Activated CD8-positive, alpha-beta T cell treated with anti-CD3 and anti-CD28 coated beads, Interleukin-2, amount 10 ng/mL, durations not matched to agents 7 days and 5 days (primary cell): ENCODE data around the gene TNFSF10. TPM values are rescaled to one million over a fixed set of nuclear protein-coding genes. Genes with fewer than 3 reads are reported as not detected.

Source experiments
- ATAC-seq: fragments of 150-1000 bp; cut with Tn5 transposase; one replicate; pipeline ENCODE4 v1.10.0; 2021; ENCODE audit warnings: moderate library complexity
- CTCF ChIA-PET: fragments of 350-600 bp; sonication (Branson Sonifier 250); formaldehyde crosslinking; loops from one replicate; lab custom pipeline; 2021; ENCODE audit warnings: antibody characterized with exemption; lab: Charles Lee
- POLR2A ChIA-PET: fragments of 350-600 bp; sonication (Branson Sonifier 250); formaldehyde crosslinking; loops from one replicate; lab custom pipeline; 2021; ENCODE audit warnings: antibody characterized with exemption; lab: Charles Lee
- DNase-seq: peaks from one replicate; pipeline ENCODE4 v3.0.0-alpha.2; 2020
- H3K27ac Mint-ChIP-seq: one replicate; pipeline ENCODE4 v1.8.0; 2021; ENCODE audit warnings: mild to moderate bottlenecking, mixed read lengths
- H3K27me3 Mint-ChIP-seq: one replicate; pipeline ENCODE4 v1.8.0; 2021; ENCODE audit warnings: low read depth, mixed read lengths
- H3K36me3 Mint-ChIP-seq: one replicate; pipeline ENCODE4 v1.8.0; 2021; ENCODE audit warnings: low read depth, mixed read lengths
- H3K4me1 Mint-ChIP-seq: one replicate; pipeline ENCODE4 v1.8.0; 2021; ENCODE audit warnings: low read depth, mixed read lengths
- H3K4me3 Mint-ChIP-seq: one replicate; pipeline ENCODE4 v1.8.0; 2021; ENCODE audit warnings: mild to moderate bottlenecking, mixed read lengths
- H3K9me3 Mint-ChIP-seq: one replicate; pipeline ENCODE4 v1.8.0; 2022; ENCODE audit warnings: mixed read lengths; ENCODE audit not compliant: insufficient read depth
- total RNA-seq, 2 experiments: library from RNA; stranded (reverse); gene quantifications; one replicate each; pipeline ENCODE4 v1.2.3, GENCODE V29; 2021

Gene TNFSF10
- total RNA-seq, 2 experiments from 2014 or later, result 106 to 108 TPM

DNA sequence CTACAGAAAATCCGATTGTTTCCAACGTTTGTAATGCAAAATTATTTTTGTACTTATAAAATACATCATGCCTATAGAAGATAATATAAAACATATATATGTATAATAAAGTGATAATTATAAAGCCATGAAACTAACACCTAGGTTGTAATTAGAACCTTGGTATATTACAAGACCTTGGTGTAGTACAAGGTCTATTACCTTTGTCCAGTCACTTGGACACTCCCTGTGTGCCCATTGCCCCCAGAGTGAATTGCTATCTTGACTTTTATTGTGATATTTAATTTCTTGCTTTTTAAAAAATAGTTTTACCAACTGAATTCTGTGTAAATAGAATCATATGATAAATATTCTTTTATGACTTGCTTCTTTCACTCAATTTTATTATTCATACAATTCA, 20.7 kb upstream of the TNFSF10 start:
- DNase-seq (no peak), ATAC-seq (no peak)
- Mint-ChIP-seq H3K27me3 (no peaks in the 10 kb centered on the region), H3K4me3 (no peak overlapping the region), H3K36me3 (peaks cover 15% of the 10 kb centered on the region), H3K4me1 (peaks cover 59% of the 10 kb centered on the region), H3K27ac (no peak overlapping the region), H3K9me3 (peaks cover 14% of the 10 kb centered on the region)
- ChIA-PET CTCF (interaction anchor here (1.0 to 2.8 kb wide), 3 partner anchors 13 to 51 kb away, joined by 3 to 7 read pairs (median 3); no protein-coding TSS in a partner anchor), POLR2A (interaction anchor here (0.7 kb wide), 1 partner anchor 62 kb away, joined by 3 read pairs; no protein-coding TSS in a partner anchor)

DNA sequence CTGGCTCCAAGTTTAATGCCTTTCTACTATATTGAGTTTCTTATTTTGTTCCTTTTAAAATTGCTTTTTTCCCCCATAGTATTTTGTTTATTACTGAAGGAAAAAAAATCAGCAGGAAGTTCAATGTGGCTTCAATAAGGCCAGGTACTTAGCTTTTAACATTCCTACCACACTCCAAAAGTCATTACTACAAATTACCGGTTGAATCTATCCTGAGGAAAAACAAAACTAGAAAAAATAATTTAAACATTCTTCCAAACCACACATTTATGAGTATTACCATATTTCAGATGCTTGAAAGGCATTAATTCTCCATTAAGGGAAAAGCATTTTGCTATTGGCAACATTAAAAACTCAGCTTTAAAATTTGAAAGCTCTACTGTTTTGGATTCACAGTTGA, 20.2 kb upstream of the TNFSF10 start:
- H3K27me3 Mint-ChIP-seq, result no peaks in the 10 kb centered on the region
- H3K4me1 Mint-ChIP-seq, result peaks cover 60% of the 10 kb centered on the region
- DNase-seq, result no peak
- ATAC-seq, result no peak
- H3K9me3 Mint-ChIP-seq, result peaks cover 11% of the 10 kb centered on the region
- peaks cover 17% of the 10 kb centered on the region for H3K36me3 Mint-ChIP-seq
- POLR2A ChIA-PET, result interaction anchor here (0.7 kb wide), 1 partner anchor 62 kb away, joined by 3 read pairs; no protein-coding TSS in a partner anchor
- H3K27ac Mint-ChIP-seq, result no peak overlapping the region
- CTCF ChIA-PET, result interaction anchor here (0.6 to 2.8 kb wide), 4 partner anchors 12 to 52 kb away, joined by 3 to 7 read pairs (median 3); no protein-coding TSS in a partner anchor
- no peak overlapping the region for H3K4me3 Mint-ChIP-seq

DNA sequence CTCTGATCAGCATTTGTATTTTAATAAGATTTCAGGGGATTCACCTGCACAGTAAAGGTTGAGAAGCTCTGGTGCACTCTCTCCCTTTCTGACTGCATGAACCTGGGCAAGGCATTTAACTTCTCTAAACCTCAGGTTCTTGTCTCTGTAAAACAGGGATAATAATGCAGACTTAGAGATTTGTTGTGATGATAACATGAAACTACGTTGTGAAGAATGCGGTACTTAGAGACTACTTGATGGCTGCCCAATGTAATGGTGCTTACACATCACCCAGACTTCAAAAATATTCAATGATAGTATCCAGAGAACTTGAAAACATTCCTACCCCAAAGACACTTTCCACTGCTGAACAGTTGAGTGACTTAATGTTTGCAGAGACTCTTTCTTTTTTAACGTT, 19.8 kb upstream of the TNFSF10 start:
- Mint-ChIP-seq H3K4me1 (peaks cover 61% of the 10 kb centered on the region), H3K9me3 (peaks cover 7% of the 10 kb centered on the region), H3K27me3 (no peaks in the 10 kb centered on the region), H3K27ac (no peak overlapping the region), H3K4me3 (no peak overlapping the region), H3K36me3 (peaks cover 18% of the 10 kb centered on the region)
- no peak for DNase-seq
- no peak for ATAC-seq
- POLR2A ChIA-PET, result interaction anchor here (0.7 kb wide), 1 partner anchor 62 kb away, joined by 3 read pairs; no protein-coding TSS in a partner anchor
- CTCF ChIA-PET, result interaction anchor here (0.6 to 2.8 kb wide), 3 partner anchors 14 to 52 kb away, joined by 3 to 7 read pairs (median 3); no protein-coding TSS in a partner anchor

DNA sequence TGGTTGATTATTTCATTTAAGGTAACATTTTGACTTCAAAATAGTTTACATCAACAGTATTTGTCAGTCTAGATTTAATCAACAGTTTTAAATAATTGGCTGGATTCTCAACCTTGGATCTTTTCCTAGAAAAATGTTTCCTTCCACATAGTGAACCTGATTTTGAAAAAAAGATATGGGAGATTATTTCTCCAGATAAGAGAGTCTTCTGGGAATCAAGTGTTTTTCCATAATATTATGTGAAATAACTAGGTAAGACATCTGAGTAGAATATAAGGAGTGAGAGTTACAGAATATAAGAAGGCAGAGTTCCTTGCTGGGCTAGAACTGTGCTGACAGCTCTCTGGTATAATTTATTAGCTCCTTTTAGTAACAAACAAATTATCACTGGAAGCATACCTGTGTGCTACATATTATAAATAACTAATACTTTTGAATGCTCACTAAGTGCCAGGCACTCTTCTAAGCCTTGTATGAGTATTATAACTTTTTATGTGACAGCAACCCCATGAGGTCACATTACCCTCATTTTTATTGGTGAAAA, 18.8 kb upstream of the TNFSF10 start:
- Mint-ChIP-seq H3K27ac (no peak overlapping the region), H3K9me3 (peaks cover 5% of the 10 kb centered on the region)
- POLR2A ChIA-PET, result interaction anchor here (0.7 to 1.2 kb wide), 2 partner anchors 11 to 19 kb away, joined by 3 read pairs; no protein-coding TSS in a partner anchor

DNA sequence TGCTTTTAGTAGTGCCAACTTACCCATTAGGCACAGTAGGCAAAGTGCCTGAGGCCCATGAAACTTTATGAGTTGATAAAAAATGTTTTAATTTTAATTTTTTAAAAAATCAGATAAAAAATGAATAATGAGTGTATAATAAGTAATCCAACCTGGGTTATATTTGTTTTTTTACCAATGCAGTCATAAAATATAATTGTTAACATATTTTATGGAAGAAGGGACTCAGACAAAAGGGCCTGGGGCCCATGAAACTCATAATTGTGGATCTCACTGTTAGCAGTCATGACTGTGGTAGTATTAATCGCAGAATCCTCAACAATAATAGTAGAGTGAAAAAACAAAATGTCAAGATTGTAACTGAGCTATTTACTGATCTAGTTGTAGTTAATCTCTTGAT, 16.8 kb upstream of the TNFSF10 start:
- CTCF ChIA-PET, result no interaction called here
- POLR2A ChIA-PET, result no interaction called here
- Mint-ChIP-seq H3K4me3 (no peak overlapping the region), H3K4me1 (peaks cover 66% of the 10 kb centered on the region), H3K9me3 (peaks cover 5% of the 10 kb centered on the region), H3K27ac (no peak overlapping the region), H3K27me3 (no peaks in the 10 kb centered on the region), H3K36me3 (peaks cover 32% of the 10 kb centered on the region)
- DNase-seq, result no peak
- no peak for ATAC-seq

More for the DNA sequence above, 18.8 kb upstream of the TNFSF10 start:
- H3K27me3 Mint-ChIP-seq, result no peaks in the 10 kb centered on the region
- CTCF ChIA-PET, result interaction anchor here (0.9 to 2.8 kb wide), 5 partner anchors 11 to 55 kb away, joined by 3 to 7 read pairs (median 4); partner anchors contain the start of gene TNFSF10
- peaks cover 64% of the 10 kb centered on the region for H3K4me1 Mint-ChIP-seq
- no peak for DNase-seq
- ATAC-seq, result no peak
- H3K4me3 Mint-ChIP-seq, result no peak overlapping the region
- peaks cover 19% of the 10 kb centered on the region for H3K36me3 Mint-ChIP-seq

DNA sequence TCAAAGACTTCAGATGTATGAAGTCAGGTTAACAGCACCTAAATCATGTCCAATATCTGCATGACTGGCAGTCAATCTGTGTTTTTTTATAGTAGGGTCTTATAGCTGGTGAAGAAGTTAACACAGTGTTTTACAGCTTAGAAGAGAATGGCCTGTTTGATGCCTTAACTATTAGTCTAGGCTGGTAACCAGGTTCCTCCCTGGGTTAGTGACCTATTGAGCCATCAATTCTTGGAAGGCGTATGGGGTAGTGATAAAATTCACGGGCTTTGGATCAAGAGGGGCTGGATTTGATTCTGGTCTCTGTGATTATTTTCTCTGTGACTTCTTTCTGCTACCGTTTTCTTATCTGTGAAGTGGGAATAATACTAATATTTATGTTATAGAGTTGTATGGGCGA, 16.0 kb upstream of the TNFSF10 start:
- H3K9me3 Mint-ChIP-seq, result peaks cover 5% of the 10 kb centered on the region

DNA sequence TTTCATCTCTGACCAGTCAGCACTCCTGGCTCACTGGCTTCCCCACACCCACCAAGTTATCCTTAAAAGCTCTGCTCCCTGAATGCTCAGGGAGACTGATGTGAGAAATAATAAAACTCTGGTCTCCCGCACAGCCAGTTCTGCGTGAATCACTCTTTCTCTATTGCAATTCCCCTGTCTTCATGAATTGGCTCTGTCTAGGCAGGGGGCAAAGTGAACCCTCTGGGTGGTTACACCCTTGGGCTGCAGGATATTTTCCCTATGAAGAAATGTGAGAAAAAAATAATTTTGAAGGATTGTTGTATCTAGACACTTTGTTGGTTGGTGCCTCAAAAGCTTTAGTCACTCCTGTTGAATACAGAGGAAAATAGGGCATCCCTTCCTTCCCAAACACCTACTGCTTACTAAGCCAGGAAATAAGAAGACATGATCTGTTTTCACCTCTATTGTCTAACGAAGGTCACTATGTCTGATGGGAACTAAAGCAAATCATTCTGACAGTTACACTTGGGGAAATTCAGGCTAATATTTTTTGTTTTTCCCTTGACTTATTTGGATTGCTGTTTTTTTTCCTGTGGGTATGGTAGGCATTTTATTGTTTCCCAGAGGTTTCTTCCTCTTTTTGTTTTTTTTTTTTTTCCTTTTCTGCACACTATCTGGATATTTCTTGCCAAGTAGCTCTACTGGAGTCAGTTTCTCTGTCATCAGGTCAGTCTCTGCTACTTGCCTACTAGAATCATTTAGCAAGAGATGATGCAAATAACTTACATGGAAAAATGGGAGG, 15.3 kb upstream of the TNFSF10 start:
- peaks cover 5% of the 10 kb centered on the region for H3K9me3 Mint-ChIP-seq
- no peak overlapping the region for H3K4me3 Mint-ChIP-seq
- ChIA-PET CTCF (interaction anchor here (1.1 to 2.0 kb wide), 5 partner anchors 8 to 77 kb away, joined by 3 to 13 read pairs (median 3); no protein-coding TSS in a partner anchor), POLR2A (interaction anchor here (1.3 to 4.8 kb wide), 2 partner anchors 8 to 16 kb away, joined by 3 to 28 read pairs; partner anchors contain the start of gene TNFSF10)
- peaks cover 63% of the 10 kb centered on the region for H3K4me1 Mint-ChIP-seq
- H3K27me3 Mint-ChIP-seq, result no peaks in the 10 kb centered on the region
- ATAC-seq, result no peak
- DNase-seq, result no peak
- peak overlapping the region; percentile 96 for H3K27ac Mint-ChIP-seq
- H3K36me3 Mint-ChIP-seq, result peaks cover 34% of the 10 kb centered on the region

More for the DNA sequence above, 16.0 kb upstream of the TNFSF10 start:
- ChIA-PET POLR2A (interaction anchor here (1.3 to 4.8 kb wide), 2 partner anchors 9 to 16 kb away, joined by 3 to 28 read pairs; partner anchors contain the start of gene TNFSF10), CTCF (interaction anchor here (1.1 to 2.0 kb wide), 3 partner anchors 9 to 57 kb away, joined by 3 to 13 read pairs (median 6); no protein-coding TSS in a partner anchor)
- Mint-ChIP-seq H3K27me3 (no peaks in the 10 kb centered on the region), H3K4me3 (no peak overlapping the region), H3K4me1 (peaks cover 62% of the 10 kb centered on the region), H3K27ac (no peak overlapping the region), H3K36me3 (peaks cover 33% of the 10 kb centered on the region)
- no peak for DNase-seq
- no peak for ATAC-seq

DNA sequence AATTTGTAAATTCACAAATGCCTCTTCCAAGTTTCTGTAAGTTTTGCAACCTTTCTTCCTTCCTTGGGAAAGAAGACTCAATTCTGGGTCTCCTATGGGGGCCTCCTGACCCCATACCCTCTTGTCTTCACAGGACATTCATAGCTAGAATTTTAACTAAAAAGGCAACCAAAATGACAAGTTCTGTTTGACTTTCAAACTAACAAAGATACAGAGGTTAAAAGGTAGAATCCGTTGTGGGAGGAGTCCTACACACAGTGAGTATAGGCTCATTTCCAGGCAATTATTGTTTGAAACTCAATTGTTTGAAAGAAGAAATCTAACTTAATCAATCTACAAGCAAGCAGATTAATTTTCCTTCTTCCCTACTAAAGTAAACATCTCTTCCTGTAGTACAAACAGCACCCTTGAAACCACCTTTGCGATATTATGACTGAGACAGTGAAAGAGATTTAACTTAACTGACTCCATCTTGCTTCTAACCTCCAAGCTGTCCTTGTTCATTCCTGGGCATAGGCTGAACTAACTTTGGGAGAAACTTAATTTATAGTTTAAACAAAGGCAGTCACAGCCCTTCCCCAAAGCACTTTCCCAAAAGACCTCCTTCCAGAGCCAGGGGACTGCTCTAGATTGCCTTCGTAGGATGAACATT, 14.4 kb upstream of the TNFSF10 start:
- Mint-ChIP-seq H3K36me3 (peaks cover 34% of the 10 kb centered on the region), H3K4me1 (peaks cover 62% of the 10 kb centered on the region), H3K27me3 (no peaks in the 10 kb centered on the region), H3K9me3 (peaks cover 5% of the 10 kb centered on the region), H3K4me3 (no peak overlapping the region), H3K27ac (peak overlapping the region; percentile 96)
- DNase-seq (no peak), ATAC-seq (no peak)
- CTCF ChIA-PET, result interaction anchor here (1.1 to 2.0 kb wide), 5 partner anchors 9 to 76 kb away, joined by 3 to 13 read pairs (median 3); no protein-coding TSS in a partner anchor
- POLR2A ChIA-PET, result interaction anchor here (4.8 kb wide), 1 partner anchor 15 kb away, joined by 28 read pairs; the partner anchor contains the start of gene TNFSF10

DNA sequence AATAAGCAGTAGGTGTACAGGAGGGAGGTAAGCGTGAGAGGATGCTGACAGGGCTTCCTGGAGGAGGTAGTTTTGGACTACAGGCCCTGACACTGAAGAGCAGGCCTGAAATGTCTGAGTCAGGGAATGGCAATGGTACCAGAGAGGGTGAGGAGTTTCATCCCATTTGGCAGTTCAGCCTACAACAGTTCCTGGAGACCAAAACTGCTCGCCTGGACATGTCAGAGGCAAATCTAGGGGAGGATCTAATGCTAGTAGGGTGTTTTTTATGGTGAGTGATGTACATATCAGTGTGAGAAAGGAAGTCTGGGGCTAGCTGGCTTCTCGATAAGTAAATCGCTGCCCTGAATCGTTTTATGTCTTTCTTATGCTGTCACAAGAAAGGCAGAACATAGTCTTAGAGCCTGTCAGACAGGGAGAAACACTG, 13.8 kb upstream of the TNFSF10 start:
- Mint-ChIP-seq H3K4me1 (peaks cover 67% of the 10 kb centered on the region), H3K9me3 (peaks cover 8% of the 10 kb centered on the region), H3K27ac (peak overlapping the region; percentile 96), H3K27me3 (no peaks in the 10 kb centered on the region), H3K4me3 (peak overlapping the region; percentile 12), H3K36me3 (peaks cover 36% of the 10 kb centered on the region)
- DNase-seq (no peak), ATAC-seq (peak; percentile 66)
- CTCF ChIA-PET, result interaction anchor here (1.2 to 1.3 kb wide), 3 partner anchors 16 to 76 kb away, joined by 3 read pairs; no protein-coding TSS in a partner anchor
- POLR2A ChIA-PET, result interaction anchor here (4.8 kb wide), 1 partner anchor 14 kb away, joined by 28 read pairs; the partner anchor contains the start of gene TNFSF10

DNA sequence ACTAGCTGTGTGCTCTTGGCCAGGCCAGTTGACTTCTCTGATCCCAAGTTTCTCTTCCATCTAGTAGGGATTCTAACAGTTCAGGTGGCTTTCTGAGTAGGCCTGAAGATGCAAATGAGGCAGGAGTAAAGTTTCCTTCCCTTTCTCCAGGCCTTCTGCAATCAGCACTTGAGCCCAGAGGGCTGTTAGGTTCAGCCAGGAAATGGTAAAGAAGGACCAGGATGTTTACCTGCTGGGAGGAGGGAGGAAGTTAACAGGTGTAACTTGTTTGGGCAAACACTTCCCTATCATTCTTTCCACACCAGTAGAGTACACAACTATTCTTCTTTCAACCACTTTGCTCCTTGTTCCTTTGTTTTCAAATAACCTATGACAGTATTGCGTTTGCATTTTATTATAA, 13.3 kb upstream of the TNFSF10 start:
- no peak for ATAC-seq
- H3K4me1 Mint-ChIP-seq, result peaks cover 66% of the 10 kb centered on the region
- H3K9me3 Mint-ChIP-seq, result peaks cover 8% of the 10 kb centered on the region
- H3K27ac Mint-ChIP-seq, result peak overlapping the region; percentile 96
- no peaks in the 10 kb centered on the region for H3K27me3 Mint-ChIP-seq
- H3K4me3 Mint-ChIP-seq, result no peak overlapping the region
- ChIA-PET CTCF (interaction anchor here (1.2 to 1.9 kb wide), 3 partner anchors 9 to 26 kb away, joined by 3 to 6 read pairs (median 3); no protein-coding TSS in a partner anchor), POLR2A (interaction anchor here (4.8 kb wide), 1 partner anchor 14 kb away, joined by 28 read pairs; the partner anchor contains the start of gene TNFSF10)
- H3K36me3 Mint-ChIP-seq, result peaks cover 36% of the 10 kb centered on the region
- no peak for DNase-seq
